Lower leg skin (tissue), 4 donors: ENCODE results near the gene TULP1. TPM values are rescaled to one million over a fixed set of nuclear protein-coding genes. Genes with fewer than 3 reads are reported as not detected.

Experiments
- DNase-seq, 2 donors: peaks; one replicate each; pipeline ENCODE4 v3.0.0-alpha.2; 2019; ENCODE audit warnings: low spot score in 2 of 2
- H3K4me3 ChIP-seq: fragments of 200-600 bp; sonication (generic); 2 replicates; pipeline ENCODE4 v1.5.1; 2017; ENCODE audit warnings: mild to moderate bottlenecking, low read depth; ENCODE audit not compliant: poor library complexity, severe bottlenecking
- CTCF ChIP-seq, 3 donors: fragments of 450-650 bp; IDR thresholded peaks; one replicate each; pipeline ENCODE4 v1.5.1; 2016; ENCODE audit warnings: antibody characterized with exemption in 3 of 3, mild to moderate bottlenecking in 3 of 3, moderate library complexity in 2 of 3
- POLR2A ChIP-seq, 2 donors: fragments of 450-650 bp; IDR thresholded peaks; one replicate each; pipeline ENCODE4 v1.6.1; 2016 to 2017; ENCODE audit warnings: antibody characterized with exemption in 2 of 2, mild to moderate bottlenecking in 1 of 2, moderate library complexity in 1 of 2
- whole genome bisulfite sequencing, 2 donors: methylation state at CpG; one replicate each; pipeline ENCODE4 v1.1.5; 2018; 5-methylcytosine and 5-hydroxymethylcytosine counted together
- intact Hi-C: fragments of 100-400 bp; cut with DNase I; formaldehyde crosslinking; loops from one replicate; pipeline ENCODE4 v1.15.0; 2023; ENCODE audit warnings: low total_unique reads
- total RNA-seq, 4 donors: library from RNA; depleted of rRNA; stranded (reverse); fragments of >200 nt; gene quantifications; one replicate each; pipeline ENCODE4 v1.1.0, GENCODE V29; 2016

Gene TULP1
- total RNA-seq, 4 donors from 2014 or later: 0.61 to 0.65 TPM; not detected in 2

- DNase-seq: peak; percentile 96 to 99
- peak within 1 kb of the TSS; percentile 90 for H3K4me3 ChIP-seq
- TF ChIP-seq POLR2A (IDR thresholded peaks at IDR 0.05): peak in 1 of 2 donors; percentile 70
- peak in 1 of 3 donors; percentile 80 for TF ChIP-seq CTCF (IDR thresholded peaks at IDR 0.05)
- intact Hi-C loops: loop anchor here (5.0 kb wide), 1 partner anchor 126 kb away; the partner anchor contains the start of gene PPARD
- 0% methylated on average over 42 of the region's 86 CpGs for WGBS, 2 donors
These were observed 44.3 kb downstream of the TULP1 start, which contains the start of gene RPL10A for GRCh38 chr6:35468181-35468979. Gene RPL10A, plus strand, starts transcription at chr6:35468401. Its CDS starts 34 bp downstream, at chr6:35468435.

- DNase-seq: no peak
- 88 to 100% methylated on average over 1 of the region's 1 CpG for WGBS, 2 donors
- H3K4me3 ChIP-seq: no peak overlapping the region
- TF ChIP-seq POLR2A (IDR thresholded peaks at IDR 0.05): no peak
- TF ChIP-seq CTCF (IDR thresholded peaks at IDR 0.05): no peak
- intact Hi-C loops: loop anchor here (5.0 kb wide), 1 partner anchor 123 kb away; the partner anchor contains the start of gene PPARD
These were observed 47.0 kb downstream of the TULP1 start for GRCh38 chr6:35465646-35466045.

GRCh38 chr6:35463292-35463691 is 49.4 kb downstream of the TULP1 start:
- no peak overlapping the region for H3K4me3 ChIP-seq
- WGBS, 2 donors: 89 to 92% methylated on average over 4 of the region's 4 CpGs
- intact Hi-C loops: no loop called here
- no peak for DNase-seq
- TF ChIP-seq POLR2A (IDR thresholded peaks at IDR 0.05) (no peak), CTCF (IDR thresholded peaks at IDR 0.05) (no peak)

GRCh38 chr6:35461270-35461669 is 51.4 kb downstream of the TULP1 start:
- no peak for DNase-seq
- no peak overlapping the region for H3K4me3 ChIP-seq
- intact Hi-C loops: no loop called here
- WGBS, 2 donors: 45 to 59% methylated on average over 3 of the region's 3 CpGs
- no peak for TF ChIP-seq CTCF (IDR thresholded peaks at IDR 0.05)
- no peak for TF ChIP-seq POLR2A (IDR thresholded peaks at IDR 0.05)

- intact Hi-C loops: no loop called here
- no peak for DNase-seq
- no peak for TF ChIP-seq POLR2A (IDR thresholded peaks at IDR 0.05)
- no peak for TF ChIP-seq CTCF (IDR thresholded peaks at IDR 0.05)
- H3K4me3 ChIP-seq: no peak overlapping the region
- 81 to 89% methylated on average over 4 of the region's 4 CpGs for WGBS, 2 donors
These were observed 54.8 kb downstream of the TULP1 start for GRCh38 chr6:35457907-35458306.
